SK-N-SH (cell line): Measurements from ENCODE around the gene SLC25A20.

Source experiments
- EP300 ChIP-seq, 2 experiments: IDR thresholded peaks; 2 replicates each; pipeline versions ENCODE4 v1.4.0 to v1.6.1; 2012; ENCODE audit warnings: borderline replicate concordance in 1 of 2, low read depth in 1 of 2, low read length in 1 of 2
- EZH2phosphoT487 ChIP-seq: fragments of 200-600 bp; sonication (generic); IDR thresholded peaks from 2 replicates; pipeline ENCODE4 v1.6.1; 2017; ENCODE audit warnings: low read depth, mixed run types, mild to moderate bottlenecking, antibody characterized with exemption, moderate library complexity, borderline replicate concordance
- FOXM1 ChIP-seq: IDR thresholded peaks from 2 replicates; pipeline ENCODE4 v1.4.0; 2012; ENCODE audit warnings: low read depth, mild to moderate bottlenecking
- JUND ChIP-seq: IDR thresholded peaks from 2 replicates; pipeline ENCODE4 v1.4.0; 2012
- MEF2A ChIP-seq: IDR thresholded peaks from 2 replicates; pipeline ENCODE4 v1.4.0; 2012; ENCODE audit warnings: low read depth, borderline replicate concordance
- NFIC ChIP-seq: IDR thresholded peaks from 2 replicates; pipeline ENCODE4 v1.4.0; 2012; ENCODE audit warnings: borderline replicate concordance
- POLR2AphosphoS5 ChIP-seq: IDR thresholded peaks from 2 replicates; pipeline ENCODE4 v1.6.1; 2012; ENCODE audit warnings: low read depth, low read length
- RCOR1 ChIP-seq: fragments of 150-350 bp; IDR thresholded peaks from 2 replicates; pipeline ENCODE4 v1.6.1; 2017; ENCODE audit warnings: antibody characterized with exemption, low read length
- RXRA ChIP-seq: IDR thresholded peaks from 2 replicates; pipeline ENCODE4 v1.4.0; 2012; ENCODE audit warnings: low read depth, mild to moderate bottlenecking, borderline replicate concordance
- SIN3A ChIP-seq: IDR thresholded peaks from 2 replicates; pipeline ENCODE4 v1.6.1; 2012; ENCODE audit warnings: low read depth, mild to moderate bottlenecking, low read length, moderate library complexity, borderline replicate concordance
- SMC3 ChIP-seq: IDR thresholded peaks from 2 replicates; pipeline ENCODE4 v1.6.1; 2012; ENCODE audit warnings: low read depth, low read length, improper control_type of control experiment
- TF ChIP-seq, protein P1 (sequence below): fragments of 200-600 bp; sonication (generic); IDR thresholded peaks from 2 replicates; pipeline ENCODE4 v1.6.1; 2017; ENCODE audit warnings: antibody characterized with exemption, mild to moderate bottlenecking, moderate library complexity
- TF ChIP-seq, protein P2 (sequence below): IDR thresholded peaks from 2 replicates; pipeline ENCODE4 v1.4.0; 2012; ENCODE audit warnings: low read depth
- TF ChIP-seq, protein P3 (sequence below): IDR thresholded peaks from 2 replicates; pipeline ENCODE4 v1.6.1; 2012; ENCODE audit warnings: mild to moderate bottlenecking, low read depth, low read length, moderate library complexity

DNA sequence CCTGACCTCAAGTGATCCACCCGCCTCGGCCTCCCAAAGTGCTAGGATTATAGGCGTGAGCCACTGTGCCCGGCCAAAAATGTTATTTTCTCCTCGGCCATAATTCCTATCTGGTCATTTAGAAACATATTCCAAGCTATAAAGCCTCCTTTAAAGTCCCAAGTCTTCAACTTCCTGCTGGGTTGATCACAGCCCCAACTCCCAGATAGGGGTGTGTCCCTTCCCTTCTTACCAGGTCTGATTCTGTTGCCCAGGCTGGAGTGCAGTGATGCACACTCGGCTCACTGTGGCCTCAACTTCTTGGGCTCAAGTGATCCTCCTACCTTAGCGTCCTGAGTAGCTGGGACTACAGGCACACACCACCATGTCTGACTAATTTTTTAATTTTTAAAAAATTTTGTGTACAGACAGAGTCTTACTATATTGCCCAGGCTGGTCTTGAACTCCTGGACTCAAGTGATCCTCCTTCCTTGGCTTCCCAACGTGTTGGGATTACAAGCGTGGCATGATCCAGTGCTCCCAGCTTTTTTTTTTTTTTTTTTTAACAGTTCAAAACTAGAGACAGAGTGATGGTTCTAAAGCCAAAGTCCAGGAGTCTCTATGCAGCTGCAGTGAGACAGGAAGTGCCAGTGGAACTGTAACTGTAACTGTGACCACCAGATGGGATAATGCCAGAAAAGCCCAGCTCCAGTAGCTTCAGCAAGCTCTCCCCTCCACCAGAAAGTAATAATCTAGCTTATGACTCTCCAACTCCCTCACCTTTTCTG, 42.8 kb downstream of the SLC25A20 start:
- TF ChIP-seq SMC3 = no peak
- TF ChIP-seq, protein P1, sequence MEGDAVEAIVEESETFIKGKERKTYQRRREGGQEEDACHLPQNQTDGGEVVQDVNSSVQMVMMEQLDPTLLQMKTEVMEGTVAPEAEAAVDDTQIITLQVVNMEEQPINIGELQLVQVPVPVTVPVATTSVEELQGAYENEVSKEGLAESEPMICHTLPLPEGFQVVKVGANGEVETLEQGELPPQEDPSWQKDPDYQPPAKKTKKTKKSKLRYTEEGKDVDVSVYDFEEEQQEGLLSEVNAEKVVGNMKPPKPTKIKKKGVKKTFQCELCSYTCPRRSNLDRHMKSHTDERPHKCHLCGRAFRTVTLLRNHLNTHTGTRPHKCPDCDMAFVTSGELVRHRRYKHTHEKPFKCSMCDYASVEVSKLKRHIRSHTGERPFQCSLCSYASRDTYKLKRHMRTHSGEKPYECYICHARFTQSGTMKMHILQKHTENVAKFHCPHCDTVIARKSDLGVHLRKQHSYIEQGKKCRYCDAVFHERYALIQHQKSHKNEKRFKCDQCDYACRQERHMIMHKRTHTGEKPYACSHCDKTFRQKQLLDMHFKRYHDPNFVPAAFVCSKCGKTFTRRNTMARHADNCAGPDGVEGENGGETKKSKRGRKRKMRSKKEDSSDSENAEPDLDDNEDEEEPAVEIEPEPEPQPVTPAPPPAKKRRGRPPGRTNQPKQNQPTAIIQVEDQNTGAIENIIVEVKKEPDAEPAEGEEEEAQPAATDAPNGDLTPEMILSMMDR = no peak
- no peak for TF ChIP-seq NFIC
- TF ChIP-seq, protein P2, sequence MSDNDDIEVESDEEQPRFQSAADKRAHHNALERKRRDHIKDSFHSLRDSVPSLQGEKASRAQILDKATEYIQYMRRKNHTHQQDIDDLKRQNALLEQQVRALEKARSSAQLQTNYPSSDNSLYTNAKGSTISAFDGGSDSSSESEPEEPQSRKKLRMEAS = no peak
- TF ChIP-seq MEF2A = no peak
- TF ChIP-seq EZH2phosphoT487 = no peak
- TF ChIP-seq JUND = no peak
- TF ChIP-seq SIN3A = no peak
- TF ChIP-seq POLR2AphosphoS5 = no peak
- no peak for TF ChIP-seq FOXM1
- TF ChIP-seq RXRA = no peak
- TF ChIP-seq EP300 (IDR thresholded peaks at IDR 0.05; ENCODE audit: borderline replicate concordance in 1 of 2, low read depth in 1 of 2, low read length in 1 of 2) = no peak
- TF ChIP-seq, protein P3, sequence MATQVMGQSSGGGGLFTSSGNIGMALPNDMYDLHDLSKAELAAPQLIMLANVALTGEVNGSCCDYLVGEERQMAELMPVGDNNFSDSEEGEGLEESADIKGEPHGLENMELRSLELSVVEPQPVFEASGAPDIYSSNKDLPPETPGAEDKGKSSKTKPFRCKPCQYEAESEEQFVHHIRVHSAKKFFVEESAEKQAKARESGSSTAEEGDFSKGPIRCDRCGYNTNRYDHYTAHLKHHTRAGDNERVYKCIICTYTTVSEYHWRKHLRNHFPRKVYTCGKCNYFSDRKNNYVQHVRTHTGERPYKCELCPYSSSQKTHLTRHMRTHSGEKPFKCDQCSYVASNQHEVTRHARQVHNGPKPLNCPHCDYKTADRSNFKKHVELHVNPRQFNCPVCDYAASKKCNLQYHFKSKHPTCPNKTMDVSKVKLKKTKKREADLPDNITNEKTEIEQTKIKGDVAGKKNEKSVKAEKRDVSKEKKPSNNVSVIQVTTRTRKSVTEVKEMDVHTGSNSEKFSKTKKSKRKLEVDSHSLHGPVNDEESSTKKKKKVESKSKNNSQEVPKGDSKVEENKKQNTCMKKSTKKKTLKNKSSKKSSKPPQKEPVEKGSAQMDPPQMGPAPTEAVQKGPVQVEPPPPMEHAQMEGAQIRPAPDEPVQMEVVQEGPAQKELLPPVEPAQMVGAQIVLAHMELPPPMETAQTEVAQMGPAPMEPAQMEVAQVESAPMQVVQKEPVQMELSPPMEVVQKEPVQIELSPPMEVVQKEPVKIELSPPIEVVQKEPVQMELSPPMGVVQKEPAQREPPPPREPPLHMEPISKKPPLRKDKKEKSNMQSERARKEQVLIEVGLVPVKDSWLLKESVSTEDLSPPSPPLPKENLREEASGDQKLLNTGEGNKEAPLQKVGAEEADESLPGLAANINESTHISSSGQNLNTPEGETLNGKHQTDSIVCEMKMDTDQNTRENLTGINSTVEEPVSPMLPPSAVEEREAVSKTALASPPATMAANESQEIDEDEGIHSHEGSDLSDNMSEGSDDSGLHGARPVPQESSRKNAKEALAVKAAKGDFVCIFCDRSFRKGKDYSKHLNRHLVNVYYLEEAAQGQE = no peak
- no peak for TF ChIP-seq RCOR1
